HL-60 (cell line): ENCODE measurements around the gene LRP1-AS.

Experiments used
- DNase-seq, 2 experiments: peaks; one replicate each; pipeline ENCODE4 v3.0.0-alpha.2; 2010 to 2020; ENCODE audit warnings: low read depth in 1 of 2, low spot score in 1 of 2
- H3K27ac ChIP-seq: fragments of 250-450 bp; sonication (Bioruptor Pico); replicated peaks from 2 replicates; pipeline ENCODE4 v1.5.1; 2020; ENCODE audit warnings: mild to moderate bottlenecking, moderate library complexity
- H3K27me3 ChIP-seq: fragments of 250-450 bp; sonication (Bioruptor Pico); 2 replicates; pipeline ENCODE4 v1.5.1; 2021; ENCODE audit warnings: mild to moderate bottlenecking, moderate library complexity; ENCODE audit not compliant: insufficient read depth, poor library complexity, severe bottlenecking
- H3K4me3 ChIP-seq: replicated peaks from 2 replicates; pipeline ENCODE4 v1.5.1; 2011; ENCODE audit warnings: mild to moderate bottlenecking, control low read depth, low read length; ENCODE audit not compliant: insufficient read depth
- CTCF ChIP-seq: IDR thresholded peaks from one replicate; pipeline ENCODE4 v1.5.1; 2011; ENCODE audit warnings: low read length, control low read depth, inconsistent platforms; ENCODE audit not compliant: insufficient read depth
- GABPA ChIP-seq: IDR thresholded peaks from 2 replicates; pipeline ENCODE4 v1.6.1; 2012; ENCODE audit warnings: low read depth
- POLR2AphosphoS5 ChIP-seq: IDR thresholded peaks from 2 replicates; pipeline ENCODE4 v1.6.1; 2012; ENCODE audit warnings: low read depth
- REST ChIP-seq: IDR thresholded peaks from 2 replicates; pipeline ENCODE4 v1.6.1; 2012; ENCODE audit warnings: low read depth; ENCODE audit not compliant: insufficient replicate concordance
- SPI1 ChIP-seq: IDR thresholded peaks from 2 replicates; pipeline ENCODE4 v1.6.1; 2012; ENCODE audit warnings: low read depth, mild to moderate bottlenecking, borderline replicate concordance

Gene LRP1-AS

DNA sequence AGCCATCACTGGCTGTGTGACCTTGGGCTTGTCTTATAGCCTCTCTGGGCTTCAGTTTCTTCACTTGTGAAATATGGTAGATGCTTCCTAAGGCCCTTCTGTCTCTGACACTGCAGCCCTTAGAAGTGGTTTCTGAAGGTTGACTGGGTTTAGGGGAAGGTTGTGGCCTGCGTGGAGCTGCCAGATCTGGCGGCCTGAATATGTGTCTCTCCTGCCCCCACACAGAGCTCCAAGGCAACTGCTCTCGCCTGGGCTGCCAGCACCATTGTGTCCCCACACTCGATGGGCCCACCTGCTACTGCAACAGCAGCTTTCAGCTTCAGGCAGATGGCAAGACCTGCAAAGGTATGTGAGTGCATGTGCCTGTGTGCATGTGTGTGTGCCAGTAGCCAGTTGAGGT, 4.0 kb downstream of the LRP1-AS start:
- Histone ChIP-seq H3K4me3 (no peak overlapping the region), H3K27ac (no peak overlapping the region), H3K27me3 (no peaks in the 10 kb centered on the region)
- no peak for TF ChIP-seq SPI1
- no peak for TF ChIP-seq GABPA
- TF ChIP-seq REST, result no peak
- no peak for TF ChIP-seq CTCF
- TF ChIP-seq POLR2AphosphoS5, result no peak
- DNase-seq, result no peak

- H3K27me3 ChIP-seq, result no peaks in the 10 kb centered on the region
- H3K27ac ChIP-seq, result no peak overlapping the region
- TF ChIP-seq REST, result no peak
- TF ChIP-seq GABPA, result no peak
- no peak for TF ChIP-seq SPI1
- TF ChIP-seq CTCF, result no peak
- no peak for TF ChIP-seq POLR2AphosphoS5
- no peak overlapping the region for H3K4me3 ChIP-seq
- no peak for DNase-seq
Measured at GRCh38 chr12:57142727-57143126, 4.7 kb downstream of the LRP1-AS start.

DNA sequence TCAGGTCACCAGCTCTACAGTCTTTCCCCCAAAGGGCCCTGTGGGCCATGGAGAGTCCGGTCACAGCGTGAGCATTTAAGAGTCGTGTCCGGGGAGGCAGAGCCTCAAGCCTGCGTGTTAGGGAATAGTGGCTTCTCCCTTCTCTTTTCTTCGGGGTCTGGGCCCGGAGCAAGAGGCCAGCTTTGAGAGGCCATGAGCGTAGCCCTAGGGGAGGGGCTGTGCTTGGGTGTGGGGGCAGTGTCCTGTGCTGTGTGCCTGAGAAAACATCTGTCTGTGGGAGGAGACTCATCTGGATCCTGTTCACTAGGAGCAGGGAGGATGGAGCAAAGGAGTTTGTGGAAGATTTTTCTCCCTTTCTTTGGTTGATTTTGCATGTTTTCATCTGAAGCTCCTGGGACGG, 5.3 kb downstream of the LRP1-AS start:
- no peak overlapping the region for H3K27ac ChIP-seq
- DNase-seq, result no peak

More for the DNA sequence above, 5.3 kb downstream of the LRP1-AS start:
- TF ChIP-seq POLR2AphosphoS5 (no peak), CTCF (no peak), SPI1 (no peak), REST (no peak), GABPA (no peak)
- Histone ChIP-seq H3K4me3 (no peak overlapping the region), H3K27me3 (no peaks in the 10 kb centered on the region)
